Liver (tissue), 9 donors: ENCODE data around the gene SLC25A28. TPM values are rescaled to one million over a fixed set of nuclear protein-coding genes. Genes with fewer than 3 reads are reported as not detected.
"Not testable (repeated sequence)": the region's sequence is repeated elsewhere in the genome, so short reads cannot be mapped to it uniquely, and the experiment has no call there.

Experiments used
- DNase-seq: peaks from one replicate; pipeline ENCODE4 v3.0.0-alpha.2; 2017; ENCODE audit warnings: low spot score
- H3K27ac ChIP-seq, 2 donors: one replicate each; pipeline ENCODE4 v1.7.0; 2013; ENCODE audit warnings: inconsistent platforms in 2 of 2, low read length in 2 of 2, control low read depth in 1 of 2, low read depth in 1 of 2, mild to moderate bottlenecking in 1 of 2
- H3K27me3 ChIP-seq, 4 donors: one replicate each; pipeline versions ENCODE4 v1.6.1 to v1.7.0; 2013; ENCODE audit warnings: low read length in 3 of 4, inconsistent platforms in 1 of 4, mild to moderate bottlenecking in 1 of 4, moderate library complexity in 1 of 4; ENCODE audit not compliant: control insufficient read depth in 4 of 4, insufficient read depth in 4 of 4
- H3K36me3 ChIP-seq, 4 donors: one replicate each; pipeline versions ENCODE4 v1.6.1 to v1.7.0; 2013; ENCODE audit warnings: low read length in 3 of 4, mild to moderate bottlenecking in 3 of 4, low read depth in 1 of 4, moderate library complexity in 1 of 4; ENCODE audit not compliant: control insufficient read depth in 4 of 4, insufficient read depth in 3 of 4
- H3K4me1 ChIP-seq, 4 donors: one replicate each; pipeline versions ENCODE4 v1.6.1 to v1.7.0; 2013; ENCODE audit warnings: low read length in 3 of 4, mild to moderate bottlenecking in 3 of 4, moderate library complexity in 1 of 4; ENCODE audit not compliant: control insufficient read depth in 4 of 4, insufficient read depth in 4 of 4
- H3K4me3 ChIP-seq, 3 donors: one replicate each; pipeline versions ENCODE4 v1.6.1 to v1.7.0; 2013; ENCODE audit warnings: low read length in 3 of 3, control low read depth in 1 of 3, low read depth in 1 of 3, mild to moderate bottlenecking in 1 of 3
- H3K9ac ChIP-seq, 2 donors: one replicate each; pipeline ENCODE4 v1.7.0; 2013; ENCODE audit warnings: low read length in 2 of 2, mild to moderate bottlenecking in 2 of 2, moderate library complexity in 2 of 2, control low read depth in 1 of 2, low read depth in 1 of 2
- H3K9me3 ChIP-seq, 4 donors: one replicate each; pipeline versions ENCODE4 v1.6.1 to v1.7.0; 2013; ENCODE audit warnings: low read length in 3 of 4; ENCODE audit not compliant: control insufficient read depth in 4 of 4
- EGR1 ChIP-seq, 2 donors: IDR thresholded peaks; 2 replicates each; pipeline ENCODE4 v1.6.1; 2016 to 2018; ENCODE audit warnings: antibody characterized with exemption in 2 of 2, low read depth in 2 of 2
- FOXA1 ChIP-seq: IDR thresholded peaks from 2 replicates; pipeline ENCODE4 v1.6.1; 2016; ENCODE audit warnings: antibody characterized with exemption
- FOXA2 ChIP-seq: IDR thresholded peaks from 2 replicates; pipeline ENCODE4 v1.6.1; 2016; ENCODE audit warnings: antibody characterized with exemption
- GABPA ChIP-seq, 2 donors: IDR thresholded peaks in 1 of 2; conservative IDR thresholded peaks in 1 of 2; 2 replicates each; pipeline ENCODE4 v1.6.1; 2016; ENCODE audit warnings: antibody characterized with exemption in 2 of 2, mild to moderate bottlenecking in 1 of 2, moderate library complexity in 1 of 2
- HNF4A ChIP-seq, 2 donors: conservative IDR thresholded peaks; 2 replicates each; pipeline ENCODE4 v1.6.1; 2016; ENCODE audit warnings: antibody characterized with exemption in 2 of 2, mild to moderate bottlenecking in 2 of 2
- HNF4G ChIP-seq: IDR thresholded peaks from 2 replicates; pipeline ENCODE4 v1.6.1; 2016; ENCODE audit warnings: antibody characterized with exemption
- JUND ChIP-seq, 2 donors: IDR thresholded peaks; 2 replicates each; pipeline ENCODE4 v1.6.1; 2016; ENCODE audit warnings: antibody characterized with exemption in 2 of 2
- RAD21 ChIP-seq, 2 donors: IDR thresholded peaks; 2 replicates each; pipeline ENCODE4 v1.6.1; 2016; ENCODE audit warnings: antibody characterized with exemption in 2 of 2, mild to moderate bottlenecking in 2 of 2
- RXRA ChIP-seq, 2 donors: IDR thresholded peaks; 2 replicates each; pipeline ENCODE4 v1.6.1; 2017 to 2018; ENCODE audit warnings: antibody characterized with exemption in 2 of 2, mild to moderate bottlenecking in 1 of 2
- SP1 ChIP-seq: IDR thresholded peaks from 2 replicates; pipeline ENCODE4 v1.6.1; 2018; ENCODE audit warnings: antibody characterized with exemption, mild to moderate bottlenecking
- YY1 ChIP-seq: IDR thresholded peaks from 2 replicates; pipeline ENCODE4 v1.6.1; 2016; ENCODE audit warnings: antibody characterized with exemption, mild to moderate bottlenecking
- WGBS: extraction: QIAGEN DNeasy Blood & Tissue Kit; methylation state at CpG from one replicate; pipeline ENCODE4 v1.1.7; 2013; 5-methylcytosine and 5-hydroxymethylcytosine counted together
- polyA plus RNA-seq, 2 donors: library from polyadenylated mRNA; stranded (reverse) in 1 of 2; unstranded in 1 of 2; fragments of 200-250 nt in 1 of 2; fragments of >200 nt in 1 of 2; fragmentation: Nextera tagmentation in 1 of 2; extraction: Ambion mirVana in 1 of 2; gene quantifications; one replicate each; pipeline versions ENCODE4 v1.2.1 to v1.2.3, GENCODE V29; 2013 to 2015
- total RNA-seq, 2 donors: library from RNA; depleted of rRNA; stranded (reverse); fragments of >200 nt; gene quantifications; one replicate each; pipeline ENCODE4 v1.2.3, GENCODE V29; 2014
- TF ChIP-seq, protein P1 (sequence below): IDR thresholded peaks from 2 replicates; pipeline ENCODE4 v1.6.1; 2016; ENCODE audit warnings: antibody characterized with exemption
- TF ChIP-seq, protein P2 (sequence below): IDR thresholded peaks from 2 replicates; pipeline ENCODE4 v1.6.1; 2016; ENCODE audit warnings: antibody characterized with exemption, mild to moderate bottlenecking
- TF ChIP-seq, protein P3 (sequence below): fragments of 150-350 bp; IDR thresholded peaks from 2 replicates; pipeline ENCODE4 v1.5.1; 2017; ENCODE audit warnings: improper control_type of control experiment, low read depth, low read length; ENCODE audit not compliant: missing input control
- donor health status: healthy.
- donor health status: healthy.
- donor health status: healthy.
- donor health status: healthy.
- donor health status: healthy.

The SLC25A28 gene
- total and polyA plus RNA-seq, 4 donors: 11.8 to 28.6 (median 16.8) TPM

DNA sequence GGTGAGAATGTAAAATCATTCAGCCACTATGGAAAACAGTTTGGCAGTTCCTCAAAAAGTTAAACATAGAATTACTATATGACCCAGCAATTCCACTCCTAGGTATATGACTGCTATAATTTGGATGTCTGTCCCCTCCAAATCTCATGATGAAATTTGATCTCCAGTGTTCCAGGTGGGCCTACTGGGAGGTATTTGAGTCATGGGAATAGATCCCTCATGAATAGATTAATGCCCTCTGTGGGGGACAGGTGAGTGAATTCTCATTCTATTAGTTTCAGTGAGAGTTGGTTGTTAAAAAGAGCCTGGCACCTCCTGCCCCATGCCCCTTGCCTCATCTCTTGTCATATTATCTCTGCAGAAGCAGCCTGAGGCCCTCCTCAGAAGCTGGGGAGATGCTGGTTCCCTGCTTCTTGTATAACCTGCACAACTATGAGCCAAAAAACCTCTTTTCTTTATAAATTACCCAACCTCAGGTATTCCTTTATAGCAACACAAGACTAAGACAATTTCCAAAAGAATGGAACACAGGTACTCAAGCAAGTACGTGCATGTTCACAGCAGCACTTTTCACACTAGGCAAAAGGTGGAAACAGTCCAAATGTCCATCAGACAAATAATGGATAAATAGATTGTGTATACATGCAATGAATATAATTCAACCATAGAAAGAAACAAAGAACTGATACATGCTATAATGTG lies 8.8 kb upstream of the SLC25A28 start:
- no peak overlapping the region for H3K4me3 ChIP-seq
- no peaks in the 10 kb centered on the region for H3K9me3 ChIP-seq
- DNase-seq: no peak
- TF ChIP-seq, protein P1, sequence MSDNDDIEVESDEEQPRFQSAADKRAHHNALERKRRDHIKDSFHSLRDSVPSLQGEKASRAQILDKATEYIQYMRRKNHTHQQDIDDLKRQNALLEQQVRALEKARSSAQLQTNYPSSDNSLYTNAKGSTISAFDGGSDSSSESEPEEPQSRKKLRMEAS: no peak
- TF ChIP-seq, protein P2, sequence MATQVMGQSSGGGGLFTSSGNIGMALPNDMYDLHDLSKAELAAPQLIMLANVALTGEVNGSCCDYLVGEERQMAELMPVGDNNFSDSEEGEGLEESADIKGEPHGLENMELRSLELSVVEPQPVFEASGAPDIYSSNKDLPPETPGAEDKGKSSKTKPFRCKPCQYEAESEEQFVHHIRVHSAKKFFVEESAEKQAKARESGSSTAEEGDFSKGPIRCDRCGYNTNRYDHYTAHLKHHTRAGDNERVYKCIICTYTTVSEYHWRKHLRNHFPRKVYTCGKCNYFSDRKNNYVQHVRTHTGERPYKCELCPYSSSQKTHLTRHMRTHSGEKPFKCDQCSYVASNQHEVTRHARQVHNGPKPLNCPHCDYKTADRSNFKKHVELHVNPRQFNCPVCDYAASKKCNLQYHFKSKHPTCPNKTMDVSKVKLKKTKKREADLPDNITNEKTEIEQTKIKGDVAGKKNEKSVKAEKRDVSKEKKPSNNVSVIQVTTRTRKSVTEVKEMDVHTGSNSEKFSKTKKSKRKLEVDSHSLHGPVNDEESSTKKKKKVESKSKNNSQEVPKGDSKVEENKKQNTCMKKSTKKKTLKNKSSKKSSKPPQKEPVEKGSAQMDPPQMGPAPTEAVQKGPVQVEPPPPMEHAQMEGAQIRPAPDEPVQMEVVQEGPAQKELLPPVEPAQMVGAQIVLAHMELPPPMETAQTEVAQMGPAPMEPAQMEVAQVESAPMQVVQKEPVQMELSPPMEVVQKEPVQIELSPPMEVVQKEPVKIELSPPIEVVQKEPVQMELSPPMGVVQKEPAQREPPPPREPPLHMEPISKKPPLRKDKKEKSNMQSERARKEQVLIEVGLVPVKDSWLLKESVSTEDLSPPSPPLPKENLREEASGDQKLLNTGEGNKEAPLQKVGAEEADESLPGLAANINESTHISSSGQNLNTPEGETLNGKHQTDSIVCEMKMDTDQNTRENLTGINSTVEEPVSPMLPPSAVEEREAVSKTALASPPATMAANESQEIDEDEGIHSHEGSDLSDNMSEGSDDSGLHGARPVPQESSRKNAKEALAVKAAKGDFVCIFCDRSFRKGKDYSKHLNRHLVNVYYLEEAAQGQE: no peak
- TF ChIP-seq FOXA1 (no peak), GABPA (IDR thresholded peaks at IDR 0.05 in 1 of 2, conservative IDR thresholded peaks at IDR 0.05 in 1 of 2) (no peak), RXRA (IDR thresholded peaks at IDR 0.05) (no peak), FOXA2 (no peak), HNF4A (conservative IDR thresholded peaks at IDR 0.05) (no peak), EGR1 (IDR thresholded peaks at IDR 0.05; ENCODE audit: low read depth in 2 of 2) (no peak), SP1 (no peak)
- no peaks in the 10 kb centered on the region for H3K4me1 ChIP-seq
- no peaks in the 10 kb centered on the region for H3K27me3 ChIP-seq
- no peak overlapping the region for H3K9ac ChIP-seq
- no peaks in the 10 kb centered on the region for H3K36me3 ChIP-seq
- no peak overlapping the region for H3K27ac ChIP-seq
- WGBS: 77% methylated on average over 1 of the region's 1 CpG

DNA sequence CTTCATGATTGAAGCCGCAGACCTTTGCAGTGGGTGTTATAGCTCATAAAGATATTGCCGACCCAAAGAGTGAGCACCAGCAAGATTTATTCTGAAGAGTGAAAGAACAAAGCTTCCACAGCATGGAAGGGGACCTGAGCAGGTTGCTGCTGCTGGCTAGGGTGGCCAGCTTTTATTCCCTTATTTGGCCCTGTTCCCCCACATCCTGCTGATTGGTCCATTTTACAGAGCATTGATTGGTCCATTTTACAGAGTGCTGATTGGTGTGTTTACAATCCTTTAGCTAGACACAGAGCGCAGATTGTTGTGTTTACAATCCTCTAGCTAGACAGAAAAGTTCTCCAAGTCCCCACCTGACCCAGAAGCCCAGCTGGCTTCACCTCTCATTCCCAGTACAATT lies 4.9 kb upstream of the SLC25A28 start:
- not testable (repeated sequence) for H3K9me3 ChIP-seq, H3K27ac ChIP-seq, H3K36me3 ChIP-seq, H3K9ac ChIP-seq, H3K4me1 ChIP-seq, DNase-seq, H3K4me3 ChIP-seq, H3K27me3 ChIP-seq
- WGBS: 66% methylated on average over 3 of the region's 3 CpGs

DNA sequence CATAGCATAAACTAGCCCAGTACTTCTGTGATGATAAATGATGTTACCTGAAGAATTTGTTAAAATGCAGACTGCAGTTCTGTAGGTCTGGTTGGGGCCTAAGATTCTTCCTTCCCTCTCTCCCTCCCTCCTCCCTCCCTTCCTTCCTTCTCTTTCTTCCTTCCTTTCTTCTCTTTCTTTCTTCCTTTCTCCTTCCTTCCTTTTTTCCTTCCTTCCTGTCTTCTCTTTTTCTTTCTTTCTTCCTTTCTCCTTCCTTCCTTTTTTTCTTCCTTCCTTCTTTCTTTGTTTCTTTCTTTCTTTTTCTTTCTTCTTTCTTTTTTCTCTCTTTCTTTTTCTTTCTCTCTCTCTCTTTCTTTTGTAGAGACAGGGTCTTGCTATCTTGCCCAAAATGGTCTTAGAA lies 3.7 kb upstream of the SLC25A28 start:
- peaks cover 0 to 8% (median 2%) of the 10 kb centered on the region in 4 donors for H3K4me1 ChIP-seq
- no peaks in the 10 kb centered on the region for H3K27me3 ChIP-seq
- no peaks in the 10 kb centered on the region for H3K36me3 ChIP-seq
- H3K9ac ChIP-seq: no peak overlapping the region
- TF ChIP-seq FOXA2 (no peak), GABPA (IDR thresholded peaks at IDR 0.05 in 1 of 2, conservative IDR thresholded peaks at IDR 0.05 in 1 of 2) (no peak), RXRA (IDR thresholded peaks at IDR 0.05) (no peak), JUND (IDR thresholded peaks at IDR 0.05) (no peak), HNF4G (no peak), YY1 (no peak), FOXA1 (no peak), SP1 (no peak), EGR1 (IDR thresholded peaks at IDR 0.05; ENCODE audit: low read depth in 2 of 2) (no peak), RAD21 (IDR thresholded peaks at IDR 0.05) (no peak)
- TF ChIP-seq, protein P3, sequence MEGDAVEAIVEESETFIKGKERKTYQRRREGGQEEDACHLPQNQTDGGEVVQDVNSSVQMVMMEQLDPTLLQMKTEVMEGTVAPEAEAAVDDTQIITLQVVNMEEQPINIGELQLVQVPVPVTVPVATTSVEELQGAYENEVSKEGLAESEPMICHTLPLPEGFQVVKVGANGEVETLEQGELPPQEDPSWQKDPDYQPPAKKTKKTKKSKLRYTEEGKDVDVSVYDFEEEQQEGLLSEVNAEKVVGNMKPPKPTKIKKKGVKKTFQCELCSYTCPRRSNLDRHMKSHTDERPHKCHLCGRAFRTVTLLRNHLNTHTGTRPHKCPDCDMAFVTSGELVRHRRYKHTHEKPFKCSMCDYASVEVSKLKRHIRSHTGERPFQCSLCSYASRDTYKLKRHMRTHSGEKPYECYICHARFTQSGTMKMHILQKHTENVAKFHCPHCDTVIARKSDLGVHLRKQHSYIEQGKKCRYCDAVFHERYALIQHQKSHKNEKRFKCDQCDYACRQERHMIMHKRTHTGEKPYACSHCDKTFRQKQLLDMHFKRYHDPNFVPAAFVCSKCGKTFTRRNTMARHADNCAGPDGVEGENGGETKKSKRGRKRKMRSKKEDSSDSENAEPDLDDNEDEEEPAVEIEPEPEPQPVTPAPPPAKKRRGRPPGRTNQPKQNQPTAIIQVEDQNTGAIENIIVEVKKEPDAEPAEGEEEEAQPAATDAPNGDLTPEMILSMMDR: no peak
- TF ChIP-seq, protein P1: no peak
- no peaks in the 10 kb centered on the region for H3K9me3 ChIP-seq
- no peak overlapping the region for H3K27ac ChIP-seq
- no peak overlapping the region for H3K4me3 ChIP-seq
- no peak for DNase-seq
